Measurements from ENCODE around the gene TCF4.

The TCF4 gene

DNA sequence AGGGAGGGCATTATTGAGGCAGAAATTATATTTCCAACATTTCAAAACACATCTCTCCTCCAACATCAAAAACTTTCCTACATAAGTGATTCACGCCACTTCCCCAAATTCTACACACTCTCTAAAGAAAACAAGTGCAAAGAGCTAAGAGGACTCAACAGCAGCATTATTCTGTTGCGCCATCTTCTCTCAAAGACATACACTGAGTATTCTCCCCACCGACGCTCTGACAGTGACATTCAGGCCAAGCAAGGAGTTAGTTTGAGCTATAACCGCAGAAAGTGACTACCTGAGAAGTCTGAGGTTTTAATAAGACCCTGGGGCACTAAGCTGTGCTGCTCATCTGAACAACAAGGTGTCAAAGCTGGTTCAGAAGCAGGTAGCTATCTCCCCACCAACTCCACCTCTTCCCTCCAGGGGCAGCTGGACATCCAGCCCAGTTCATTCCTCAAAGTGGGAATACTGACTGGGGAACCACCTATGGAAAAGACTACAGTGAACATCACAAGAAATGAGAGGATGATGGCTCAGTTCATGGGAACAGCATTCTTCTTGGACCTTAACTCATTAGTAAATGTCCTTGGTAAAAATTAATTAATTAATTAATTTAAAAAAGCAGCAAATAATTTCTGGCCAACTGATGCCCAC is 319.2 kb downstream of the TCF4 start:
- DNase-seq (ENCODE audit: low read depth, low spot score), result no peak
- H3K4me3 ChIP-seq (ENCODE audit: low read length), result no peak overlapping the region

DNA sequence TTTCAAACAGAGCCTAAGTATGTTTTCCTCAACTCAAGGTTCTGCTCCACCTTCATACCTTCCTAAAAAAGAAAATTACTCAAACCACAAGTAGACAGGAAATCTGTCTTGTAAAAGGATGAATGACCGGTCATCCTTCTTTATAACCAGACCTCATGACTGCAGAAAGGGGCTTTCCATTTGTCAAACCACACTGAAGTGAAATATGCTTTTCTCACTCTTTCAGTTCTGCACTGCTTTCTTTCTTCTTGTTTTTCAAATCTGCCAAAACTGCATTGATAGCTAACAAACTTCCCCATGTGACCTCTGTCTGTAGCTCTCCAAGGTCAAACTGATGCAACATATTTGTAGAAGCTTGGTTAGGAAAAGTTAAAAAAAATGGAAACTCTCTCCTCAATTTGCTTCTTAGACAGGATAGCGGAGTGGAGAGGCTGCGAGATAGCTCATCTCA is 319.8 kb downstream of the TCF4 start:
- no peak overlapping the region for H3K4me3 ChIP-seq (ENCODE audit: low read length)

DNA sequence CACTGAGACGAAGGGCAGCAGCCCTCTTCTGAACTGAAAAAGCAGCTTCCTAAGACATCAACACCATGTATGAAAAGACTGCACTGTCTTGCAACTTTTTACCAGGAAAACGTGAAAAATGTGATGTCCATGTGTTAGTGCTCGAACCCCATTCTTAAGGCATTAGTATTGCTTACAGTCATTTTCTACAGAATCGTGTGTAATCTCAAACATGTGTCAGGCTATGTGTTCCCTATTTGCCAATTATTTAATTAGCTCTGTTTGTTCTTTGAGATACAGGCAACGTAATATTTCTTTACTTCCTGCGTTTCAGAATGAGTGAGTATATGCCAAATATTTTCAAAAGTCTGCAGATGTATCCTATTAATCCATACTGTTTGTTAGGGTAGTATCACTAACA is 321.0 kb downstream of the TCF4 start:
- DNase-seq (ENCODE audit: low read depth, low spot score), result no peak
- H3K4me3 ChIP-seq (ENCODE audit: low read length), result no peak overlapping the region

More for the DNA sequence above, 319.8 kb downstream of the TCF4 start:
- no peak for DNase-seq (ENCODE audit: low read depth, low spot score)

DNA sequence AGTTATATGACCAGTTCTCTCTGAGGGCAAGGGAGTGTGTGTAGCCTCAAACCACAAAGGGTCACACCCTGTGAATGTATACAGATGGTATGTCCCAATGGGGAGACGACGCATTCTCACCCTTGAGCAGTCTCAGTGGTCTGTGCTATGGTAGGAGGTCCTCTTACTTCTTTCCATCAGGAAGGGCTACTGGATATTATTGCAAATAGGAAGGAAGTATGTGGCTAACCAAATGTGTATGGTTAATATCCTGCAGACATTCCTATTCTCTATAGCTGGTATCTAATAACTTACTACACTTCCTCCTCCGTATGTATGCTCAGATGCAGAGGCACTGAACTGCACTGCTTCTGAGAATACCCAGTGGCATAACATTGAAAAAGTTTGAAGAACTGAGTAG is 322.0 kb downstream of the TCF4 start:
- no peak for DNase-seq (ENCODE audit: low read depth, low spot score)
- no peak overlapping the region for H3K4me3 ChIP-seq (ENCODE audit: low read length)

DNA sequence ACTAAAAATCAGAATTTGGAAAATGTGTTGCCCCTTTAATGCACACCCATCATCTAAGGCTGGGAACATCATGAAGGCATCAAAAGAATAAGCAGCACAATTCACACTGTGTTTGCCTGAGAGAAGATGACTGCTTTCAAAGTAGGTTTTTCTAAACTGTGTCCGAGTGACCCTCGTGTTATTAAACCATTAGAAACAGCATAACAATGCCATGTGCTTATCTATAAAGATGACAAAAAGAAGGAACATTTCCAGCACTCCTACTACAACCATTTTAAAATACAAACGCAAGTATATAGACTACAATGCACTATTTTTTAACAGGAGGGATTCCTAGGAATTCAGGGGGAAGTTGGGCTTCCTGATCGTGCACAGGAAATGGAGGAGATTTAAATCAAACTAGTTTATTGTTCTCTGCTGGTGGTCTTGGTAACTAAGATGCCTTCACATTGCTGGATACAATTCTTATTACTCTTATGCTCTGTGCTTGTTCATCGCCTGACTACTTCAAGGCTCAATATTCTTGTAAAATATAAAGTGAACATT is 322.8 kb downstream of the TCF4 start:
- H3K4me3 ChIP-seq (ENCODE audit: low read length), result no peak overlapping the region
- DNase-seq (ENCODE audit: low read depth, low spot score), result no peak

DNA sequence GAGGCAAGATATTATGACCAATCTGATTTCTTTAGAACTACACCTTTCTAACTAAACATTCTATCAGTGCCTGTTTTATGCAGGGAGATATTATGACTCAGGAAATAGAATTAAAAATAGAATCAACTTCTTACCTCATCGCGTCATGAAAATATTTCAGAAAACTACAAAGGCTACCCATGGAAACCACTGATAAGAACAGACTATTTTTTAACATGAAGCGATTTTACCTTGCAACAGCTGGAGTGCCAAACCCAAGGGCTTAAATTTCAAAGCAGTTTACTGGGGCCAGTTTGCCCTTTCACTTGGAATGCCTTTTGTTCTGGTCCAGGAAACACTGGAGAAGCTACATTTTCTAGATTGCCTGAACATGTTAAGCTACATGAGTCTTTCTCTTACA is 323.9 kb downstream of the TCF4 start:
- no peak overlapping the region for H3K4me3 ChIP-seq (ENCODE audit: low read length)
- no peak for DNase-seq (ENCODE audit: low read depth, low spot score)

DNA sequence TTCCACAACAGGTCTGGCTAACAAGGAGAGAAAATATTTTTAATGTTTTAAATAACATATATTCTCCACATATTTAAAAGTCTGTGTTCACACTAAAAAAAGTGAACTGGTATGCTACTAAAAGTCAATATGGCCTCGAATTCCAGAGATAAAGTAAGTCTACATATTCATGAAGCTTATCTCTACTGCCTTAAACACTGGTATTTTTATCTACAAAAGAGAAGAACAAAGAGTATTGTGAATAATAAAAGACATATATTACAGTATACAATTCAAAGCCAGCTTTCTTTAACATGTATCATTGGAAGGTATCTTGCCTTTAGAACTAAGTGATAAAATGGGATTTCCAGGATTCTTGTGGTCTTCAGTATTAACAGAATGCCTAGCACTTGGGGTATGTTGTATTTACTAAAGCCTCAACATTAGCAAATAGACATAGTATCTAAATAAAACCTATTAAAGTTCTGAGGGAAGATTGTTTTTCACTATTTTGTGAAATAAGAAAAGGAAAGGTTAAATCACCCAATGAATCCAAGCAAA is 325.9 kb downstream of the TCF4 start:
- no peak for DNase-seq (ENCODE audit: low read depth, low spot score)
- no peak overlapping the region for H3K4me3 ChIP-seq (ENCODE audit: low read length)

DNA sequence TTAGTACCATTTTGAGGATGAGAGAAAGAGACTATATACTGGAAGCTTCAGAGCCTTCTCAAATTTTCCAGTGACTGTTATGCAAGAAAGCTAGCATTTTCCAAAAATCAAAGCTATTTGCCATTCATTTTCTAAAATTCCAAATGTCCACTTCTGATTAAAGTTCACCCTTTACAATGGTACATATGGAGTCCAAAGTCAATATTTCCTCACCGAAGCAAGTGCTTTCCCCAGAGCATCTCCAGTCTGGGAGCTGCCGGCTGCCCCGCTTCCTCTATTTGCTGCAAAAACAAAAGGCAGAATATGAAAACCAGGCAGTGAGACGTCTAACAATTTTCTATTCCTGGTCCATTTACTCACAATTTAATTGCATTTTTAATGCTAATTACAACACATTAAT is 326.7 kb downstream of the TCF4 start:
- no peak for DNase-seq (ENCODE audit: low read depth, low spot score)
- H3K4me3 ChIP-seq (ENCODE audit: low read length), result no peak overlapping the region

DNA sequence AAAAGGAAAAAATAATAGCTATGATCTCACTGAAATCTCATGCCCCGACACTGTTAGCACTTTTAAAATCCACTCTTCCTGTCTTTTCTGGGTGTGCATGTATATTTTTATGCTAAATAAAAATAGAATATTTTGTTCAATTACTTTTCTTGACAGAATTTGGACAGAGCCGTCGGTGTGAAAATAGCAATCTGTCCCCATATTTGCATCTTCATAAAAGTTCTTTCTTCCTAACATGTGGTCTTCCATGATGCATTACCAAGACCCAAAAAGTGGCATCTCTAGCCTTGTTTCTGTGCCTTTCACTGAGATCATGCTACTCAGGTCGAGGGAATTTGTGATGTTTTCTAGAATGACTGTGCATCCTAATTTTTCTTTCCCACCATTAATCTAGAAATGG is 329.9 kb downstream of the TCF4 start:
- H3K4me3 ChIP-seq (ENCODE audit: low read length), result no peak overlapping the region
- no peak for DNase-seq (ENCODE audit: low read depth, low spot score)

DNA sequence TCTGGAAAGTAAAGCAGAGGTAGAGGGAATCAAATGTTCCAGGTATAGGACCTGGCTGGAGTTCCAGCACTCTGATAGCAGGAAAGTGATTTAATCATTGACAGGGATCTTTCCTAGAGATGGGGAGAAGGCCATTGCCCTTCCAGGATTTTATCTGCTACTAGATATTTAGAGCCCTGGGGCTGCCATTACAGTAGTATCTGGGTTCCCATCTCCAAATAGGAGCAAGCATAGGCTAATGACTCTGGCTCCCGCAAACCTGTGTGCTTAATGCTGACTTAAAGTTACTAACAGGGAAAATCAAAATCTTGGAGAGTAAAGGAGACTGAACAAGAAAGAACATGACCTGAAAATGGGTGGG is 331.1 kb downstream of the TCF4 start:
- no peak overlapping the region for H3K4me3 ChIP-seq (ENCODE audit: low read length)
- no peak for DNase-seq (ENCODE audit: low read depth, low spot score)

DNA sequence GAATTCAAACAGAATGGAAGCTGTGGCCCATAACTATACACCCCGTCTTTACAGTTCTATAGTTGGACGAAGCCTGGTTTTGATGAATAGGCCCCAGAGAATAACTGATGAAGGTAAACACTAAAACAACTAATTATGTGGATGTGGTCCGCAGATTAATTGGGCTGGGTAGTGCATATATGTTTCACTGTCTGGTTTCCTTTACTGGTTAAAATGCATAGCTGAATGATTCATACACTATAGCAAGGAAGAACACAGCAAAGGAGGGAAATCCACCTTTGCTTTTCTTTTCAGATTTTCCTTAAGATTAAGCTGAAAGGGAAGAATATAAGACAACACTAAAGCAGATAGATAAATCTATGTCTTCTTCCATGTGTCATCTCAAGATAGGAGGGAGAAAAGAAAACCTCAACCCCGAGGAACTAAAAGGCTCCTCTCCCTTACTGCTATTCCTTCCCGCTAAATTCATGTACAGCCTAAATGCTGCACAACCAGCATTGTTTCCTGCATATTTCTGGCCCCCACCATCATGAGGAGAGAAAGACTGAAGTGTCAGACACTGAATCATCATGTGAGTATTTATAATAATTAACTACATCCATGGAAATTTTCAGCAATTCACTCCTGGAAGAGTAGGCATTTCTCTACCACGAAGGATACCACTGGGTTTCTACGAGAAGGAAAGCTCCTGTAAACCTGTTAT is 331.6 kb downstream of the TCF4 start:
- no peak overlapping the region for H3K4me3 ChIP-seq (ENCODE audit: low read length)
- no peak for DNase-seq (ENCODE audit: low read depth, low spot score)

DNA sequence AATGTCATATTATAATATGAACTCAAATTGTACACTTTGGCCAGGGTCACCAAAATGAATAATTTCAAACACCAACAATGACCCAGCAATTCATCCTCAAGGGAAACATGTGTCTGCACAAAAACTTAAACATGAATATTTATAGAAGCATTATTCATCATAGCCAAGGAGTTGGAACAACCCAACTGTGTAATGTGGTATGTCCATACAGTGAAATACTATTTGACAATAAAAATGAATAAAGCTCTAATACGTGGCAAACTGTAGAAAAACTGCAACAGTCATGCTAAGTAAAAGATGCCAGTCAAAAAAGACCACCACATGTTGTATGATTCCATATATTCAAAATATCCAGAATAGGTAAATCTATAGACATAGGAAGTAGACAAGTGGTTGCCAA is 334.2 kb downstream of the TCF4 start:
- no peak for DNase-seq (ENCODE audit: low read depth, low spot score)
- no peak overlapping the region for H3K4me3 ChIP-seq (ENCODE audit: low read length)

DNA sequence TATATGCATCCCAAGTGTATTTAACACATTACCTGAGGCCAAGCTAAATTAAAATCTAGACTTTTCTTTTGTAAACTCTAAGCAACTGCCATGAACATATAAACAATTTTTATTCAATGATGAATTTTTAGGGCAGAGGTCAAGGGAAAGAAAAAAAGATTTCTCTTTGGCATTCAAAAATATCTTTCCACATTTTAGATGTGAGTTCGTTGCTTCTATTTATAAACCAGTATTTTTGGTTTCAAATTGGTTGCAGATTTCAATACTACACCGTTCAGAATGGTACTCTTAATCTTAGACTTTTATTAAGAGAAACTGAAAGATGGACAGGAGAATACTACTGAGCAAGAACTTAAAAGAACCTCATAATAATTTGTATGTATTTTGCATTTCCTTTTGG is 335.1 kb downstream of the TCF4 start:
- no peak overlapping the region for H3K4me3 ChIP-seq (ENCODE audit: low read length)
- DNase-seq (ENCODE audit: low read depth, low spot score), result no peak

DNA sequence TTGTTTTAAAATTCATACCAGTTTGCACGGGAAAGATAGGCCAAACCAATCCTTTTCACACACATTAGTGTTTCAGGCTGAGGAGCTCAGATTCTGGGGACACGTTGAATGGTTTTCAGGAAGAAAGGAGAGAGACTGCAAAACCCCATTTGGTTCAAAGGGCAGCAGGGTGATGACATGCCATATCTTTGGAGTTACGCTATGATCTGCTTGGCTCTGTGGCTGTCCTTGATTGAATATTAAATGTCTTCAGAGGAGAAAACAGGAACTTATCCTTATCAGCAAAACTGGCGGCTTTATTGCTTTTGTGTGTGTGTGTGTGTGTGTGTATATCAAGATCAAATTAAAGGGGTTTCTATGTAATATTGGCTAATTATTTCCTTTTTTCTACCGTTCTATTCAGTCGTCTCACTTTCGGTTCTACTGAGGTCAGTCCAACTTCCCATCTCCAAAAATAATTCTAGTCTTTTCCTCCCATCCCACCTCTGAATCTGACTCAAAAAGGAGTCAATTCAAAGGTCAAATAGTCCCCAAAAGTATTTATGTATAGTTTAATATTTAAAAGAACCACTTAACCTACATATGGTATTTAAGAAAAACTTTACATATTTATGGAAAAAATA is 335.8 kb downstream of the TCF4 start:
- DNase-seq (ENCODE audit: low read depth, low spot score), result no peak
- no peak overlapping the region for H3K4me3 ChIP-seq (ENCODE audit: low read length)

DNA sequence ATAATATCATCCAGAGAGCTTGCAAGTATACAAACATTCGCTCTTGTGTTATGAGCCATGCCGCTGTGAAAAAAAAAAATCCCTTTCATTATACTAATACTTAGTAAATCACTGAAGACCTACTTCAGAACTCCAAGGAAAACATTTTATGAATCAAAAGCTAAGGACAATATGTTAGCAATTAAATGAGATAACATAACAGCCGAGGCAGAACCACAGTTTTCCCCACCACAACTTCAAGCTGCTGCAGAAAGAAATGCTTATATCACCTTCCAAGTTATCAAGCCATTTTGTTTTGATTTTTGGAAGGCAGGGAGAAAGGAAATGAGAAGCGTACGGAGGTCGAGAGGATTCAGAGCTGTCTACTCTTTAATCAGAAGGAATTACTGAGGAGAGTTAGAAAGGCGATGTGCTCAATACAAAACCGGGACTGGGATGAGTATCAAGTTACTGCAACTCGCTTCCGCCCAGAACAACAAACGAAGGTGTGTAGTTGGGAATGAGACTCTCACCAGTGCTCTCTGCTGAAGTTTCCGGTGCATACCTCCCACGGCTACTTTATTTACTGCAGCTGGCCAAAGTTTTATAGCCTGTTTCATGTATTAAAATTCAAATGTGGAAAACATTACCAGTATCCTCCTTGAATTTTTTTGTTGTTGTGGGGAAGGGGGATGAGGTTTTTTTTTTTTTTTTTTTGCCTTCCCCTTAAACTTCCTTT is 336.6 kb downstream of the TCF4 start:
- DNase-seq (ENCODE audit: low read depth, low spot score), result no peak
- no peak overlapping the region for H3K4me3 ChIP-seq (ENCODE audit: low read length)

DNA sequence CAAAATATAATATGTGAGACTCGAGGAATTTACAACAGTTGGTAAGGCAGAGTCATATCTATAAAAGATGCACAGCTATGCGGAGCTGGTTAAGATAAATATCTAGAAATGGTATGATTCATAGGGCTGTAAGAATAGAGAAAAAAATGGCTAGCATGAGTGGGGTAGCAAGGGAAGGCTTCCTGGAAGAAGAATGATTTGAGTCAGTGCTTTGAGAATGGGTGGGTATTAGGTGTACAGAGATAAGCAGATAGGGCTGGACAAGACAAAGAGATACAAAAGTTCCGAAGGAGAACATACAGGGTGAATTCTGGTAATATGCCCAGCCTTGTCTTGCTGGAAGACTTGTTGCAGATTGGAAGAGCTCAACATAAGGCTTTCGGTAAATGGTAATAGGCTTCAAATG is 337.2 kb downstream of the TCF4 start:
- H3K4me3 ChIP-seq (ENCODE audit: low read length), result no peak overlapping the region
- no peak for DNase-seq (ENCODE audit: low read depth, low spot score)

DNA sequence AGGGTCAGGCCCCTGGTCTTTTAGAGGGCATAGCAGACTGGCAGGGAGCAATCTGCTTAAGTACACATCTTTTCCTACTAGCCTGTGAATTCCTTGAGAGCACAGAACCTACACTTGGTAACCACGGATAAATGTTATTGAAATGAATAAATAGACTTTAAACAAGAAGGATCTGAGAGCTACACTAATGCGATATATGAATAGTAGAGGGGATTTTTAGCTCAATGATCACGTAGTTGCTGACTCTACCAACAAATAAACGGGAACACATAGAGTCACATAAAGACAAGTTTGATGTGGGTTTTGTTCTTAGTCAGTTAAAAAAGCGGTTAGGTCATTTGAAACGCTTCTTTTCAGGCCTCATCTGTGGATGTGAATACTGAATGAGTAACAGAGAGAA is 338.4 kb downstream of the TCF4 start:
- no peak for DNase-seq (ENCODE audit: low read depth, low spot score)
- H3K4me3 ChIP-seq (ENCODE audit: low read length), result no peak overlapping the region

DNA sequence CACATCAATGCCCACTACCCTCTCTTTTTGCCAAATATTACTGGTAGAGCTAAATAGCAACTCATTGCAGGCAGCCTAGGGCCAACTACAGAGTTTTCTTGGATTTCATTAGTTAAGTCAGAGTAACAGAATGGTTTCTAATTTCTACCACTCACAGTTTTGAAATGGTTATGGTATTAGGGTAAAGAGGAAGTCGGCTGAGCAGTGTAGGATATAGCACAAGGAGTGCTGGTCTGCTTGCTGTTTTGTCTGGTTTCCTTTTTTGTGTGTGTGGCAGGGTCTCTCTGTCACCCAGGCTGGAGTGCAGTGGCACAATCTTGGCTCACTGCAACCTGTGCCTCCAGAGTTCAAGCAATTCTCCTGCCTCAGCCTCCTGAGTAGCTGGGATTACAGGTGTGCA is 339.5 kb downstream of the TCF4 start:
- no peak for DNase-seq (ENCODE audit: low read depth, low spot score)

DNA sequence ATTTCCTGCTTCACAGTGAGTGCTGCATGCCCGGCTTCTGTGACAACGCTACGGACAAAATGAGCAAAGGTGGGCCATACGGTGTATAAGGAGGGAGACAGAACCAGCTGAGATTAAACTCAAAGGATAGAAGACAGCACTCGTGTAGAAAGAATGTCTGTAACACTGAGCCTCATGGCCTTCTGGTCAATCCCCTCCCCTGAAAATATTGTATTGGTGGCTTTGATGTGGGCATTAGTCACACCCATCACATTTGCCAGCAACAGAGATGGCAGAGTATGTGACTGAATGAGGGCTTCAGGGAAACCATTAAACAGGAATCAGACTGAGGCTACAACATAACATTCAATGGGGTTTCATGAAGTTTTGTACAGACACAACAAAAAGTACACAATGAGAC is 341.0 kb downstream of the TCF4 start:
- no peak overlapping the region for H3K4me3 ChIP-seq (ENCODE audit: low read length)
- no peak for DNase-seq (ENCODE audit: low read depth, low spot score)

More for the DNA sequence above, 339.5 kb downstream of the TCF4 start:
- no peak overlapping the region for H3K4me3 ChIP-seq (ENCODE audit: low read length)

DNA sequence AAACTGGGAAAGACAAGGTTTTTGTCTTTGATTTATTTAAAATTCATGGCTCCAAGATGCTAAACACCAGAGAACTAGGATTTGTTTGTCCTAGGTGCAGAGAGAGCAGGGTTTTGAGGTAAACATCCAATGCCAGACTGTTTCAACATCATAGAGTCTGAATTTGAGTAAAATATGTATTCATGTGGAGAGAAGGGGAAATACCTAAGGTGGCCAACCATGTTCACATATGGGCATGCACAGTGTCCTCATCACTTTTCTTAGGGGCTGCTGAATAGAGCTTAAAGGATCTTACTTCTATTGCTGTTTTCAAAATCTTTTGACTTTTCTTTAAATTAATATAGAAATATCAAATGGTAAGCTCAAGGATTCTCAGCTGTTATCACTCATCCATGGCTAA is 341.7 kb downstream of the TCF4 start:
- no peak for DNase-seq (ENCODE audit: low read depth, low spot score)
- no peak overlapping the region for H3K4me3 ChIP-seq (ENCODE audit: low read length)
